ENCODE measurements around the gene CD164.

The CD164 gene

GRCh38 chr6:109389650-109390274 lies 7.5 kb upstream of the CD164 start:
- no peaks in the 10 kb centered on the region for H3K9me3 ChIP-seq (ENCODE audit: control insufficient read depth, low read length)
- H2AFZ ChIP-seq = peak overlapping the region; percentile 82
- no peaks in the 10 kb centered on the region for H3K79me2 ChIP-seq
- peaks cover 34% of the 10 kb centered on the region for H3K4me1 ChIP-seq
- no peak overlapping the region for H3K4me2 ChIP-seq (ENCODE audit: low read length)
- H3K4me3 ChIP-seq (ENCODE audit: low read depth, low read length) = peak overlapping the region; percentile 1
- no peaks in the 10 kb centered on the region for H3K27me3 ChIP-seq (ENCODE audit: control insufficient read depth, insufficient read depth, low read length)
- no peak overlapping the region for H3K9ac ChIP-seq
- TF ChIP-seq, protein P1, sequence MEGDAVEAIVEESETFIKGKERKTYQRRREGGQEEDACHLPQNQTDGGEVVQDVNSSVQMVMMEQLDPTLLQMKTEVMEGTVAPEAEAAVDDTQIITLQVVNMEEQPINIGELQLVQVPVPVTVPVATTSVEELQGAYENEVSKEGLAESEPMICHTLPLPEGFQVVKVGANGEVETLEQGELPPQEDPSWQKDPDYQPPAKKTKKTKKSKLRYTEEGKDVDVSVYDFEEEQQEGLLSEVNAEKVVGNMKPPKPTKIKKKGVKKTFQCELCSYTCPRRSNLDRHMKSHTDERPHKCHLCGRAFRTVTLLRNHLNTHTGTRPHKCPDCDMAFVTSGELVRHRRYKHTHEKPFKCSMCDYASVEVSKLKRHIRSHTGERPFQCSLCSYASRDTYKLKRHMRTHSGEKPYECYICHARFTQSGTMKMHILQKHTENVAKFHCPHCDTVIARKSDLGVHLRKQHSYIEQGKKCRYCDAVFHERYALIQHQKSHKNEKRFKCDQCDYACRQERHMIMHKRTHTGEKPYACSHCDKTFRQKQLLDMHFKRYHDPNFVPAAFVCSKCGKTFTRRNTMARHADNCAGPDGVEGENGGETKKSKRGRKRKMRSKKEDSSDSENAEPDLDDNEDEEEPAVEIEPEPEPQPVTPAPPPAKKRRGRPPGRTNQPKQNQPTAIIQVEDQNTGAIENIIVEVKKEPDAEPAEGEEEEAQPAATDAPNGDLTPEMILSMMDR (IDR thresholded peaks at IDR 0.05) = no peak
- peak overlapping the region; percentile 78 for H3K27ac ChIP-seq
- no peaks in the 10 kb centered on the region for H3K36me3 ChIP-seq (ENCODE audit: control insufficient read depth, insufficient read depth, low read length)

DNA sequence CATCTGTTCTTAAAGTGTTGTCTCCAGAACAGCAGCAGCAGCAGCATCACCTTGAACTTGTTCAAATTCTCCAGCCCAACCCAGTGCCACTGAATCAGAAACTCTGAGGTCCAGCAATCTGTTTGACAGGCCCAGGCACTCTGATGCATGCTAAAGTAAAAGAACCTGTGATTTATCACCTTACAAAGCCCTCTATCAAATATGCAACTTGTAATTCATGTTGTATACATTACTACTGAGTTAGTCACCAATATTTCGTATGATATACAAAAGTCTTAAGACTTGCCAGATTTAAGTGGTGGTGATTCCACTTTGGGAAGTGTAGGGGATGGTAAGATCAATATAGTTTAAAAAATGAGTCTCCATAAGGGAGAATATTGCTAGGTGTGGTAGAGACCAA lies 6.0 kb upstream of the CD164 start:
- Histone ChIP-seq H3K4me3 (ENCODE audit: low read depth, low read length) (no peak overlapping the region), H3K27ac (no peak overlapping the region), H3K79me2 (no peaks in the 10 kb centered on the region), H3K36me3 (ENCODE audit: control insufficient read depth, insufficient read depth, low read length) (no peaks in the 10 kb centered on the region), H3K27me3 (ENCODE audit: control insufficient read depth, insufficient read depth, low read length) (no peaks in the 10 kb centered on the region), H3K4me2 (ENCODE audit: low read length) (no peak overlapping the region), H3K4me1 (peaks cover 43% of the 10 kb centered on the region), H3K9me3 (ENCODE audit: control insufficient read depth, low read length) (no peaks in the 10 kb centered on the region), H2AFZ (no peak overlapping the region), H3K9ac (no peak overlapping the region)
- TF ChIP-seq, protein P1 (IDR thresholded peaks at IDR 0.05) = no peak

DNA sequence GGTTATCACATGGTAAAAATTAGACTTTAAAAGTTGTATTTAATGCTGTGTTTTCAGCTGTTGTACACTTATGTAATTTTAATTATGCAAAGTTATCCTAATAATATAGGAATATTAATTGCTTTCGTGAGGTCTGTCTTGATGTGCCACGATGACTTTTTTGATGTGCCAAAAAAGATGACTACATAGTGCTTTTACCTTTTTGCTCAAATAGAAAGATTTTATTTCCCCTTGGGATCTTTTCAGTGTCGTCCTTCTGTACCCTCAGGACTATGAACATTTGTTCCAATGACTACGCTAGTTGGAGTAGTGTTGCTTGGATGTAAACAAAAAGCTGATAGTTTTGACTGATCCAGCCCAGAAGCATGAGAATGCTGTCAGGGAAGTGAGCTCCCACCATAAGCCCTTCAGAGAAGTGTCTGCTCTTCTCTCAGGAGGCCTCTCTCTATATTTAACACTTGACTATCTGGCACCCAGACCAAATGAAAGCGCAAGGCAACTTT lies 1.2 kb upstream of the CD164 start:
- H3K4me2 ChIP-seq (ENCODE audit: low read length) = peak overlapping the region; percentile 90
- H3K27ac ChIP-seq = peak overlapping the region; percentile 99
- H2AFZ ChIP-seq = peak overlapping the region; percentile 93
- no peak overlapping the region for H3K9ac ChIP-seq
- H3K9me3 ChIP-seq (ENCODE audit: control insufficient read depth, low read length) = no peaks in the 10 kb centered on the region
- peaks cover 26% of the 10 kb centered on the region for H3K4me1 ChIP-seq
- TF ChIP-seq, protein P1 (IDR thresholded peaks at IDR 0.05) = no peak
- peak overlapping the region; percentile 89 for H3K4me3 ChIP-seq (ENCODE audit: low read depth, low read length)
- no peaks in the 10 kb centered on the region for H3K36me3 ChIP-seq (ENCODE audit: control insufficient read depth, insufficient read depth, low read length)
- no peaks in the 10 kb centered on the region for H3K27me3 ChIP-seq (ENCODE audit: control insufficient read depth, insufficient read depth, low read length)
- peaks cover 17% of the 10 kb centered on the region for H3K79me2 ChIP-seq

DNA sequence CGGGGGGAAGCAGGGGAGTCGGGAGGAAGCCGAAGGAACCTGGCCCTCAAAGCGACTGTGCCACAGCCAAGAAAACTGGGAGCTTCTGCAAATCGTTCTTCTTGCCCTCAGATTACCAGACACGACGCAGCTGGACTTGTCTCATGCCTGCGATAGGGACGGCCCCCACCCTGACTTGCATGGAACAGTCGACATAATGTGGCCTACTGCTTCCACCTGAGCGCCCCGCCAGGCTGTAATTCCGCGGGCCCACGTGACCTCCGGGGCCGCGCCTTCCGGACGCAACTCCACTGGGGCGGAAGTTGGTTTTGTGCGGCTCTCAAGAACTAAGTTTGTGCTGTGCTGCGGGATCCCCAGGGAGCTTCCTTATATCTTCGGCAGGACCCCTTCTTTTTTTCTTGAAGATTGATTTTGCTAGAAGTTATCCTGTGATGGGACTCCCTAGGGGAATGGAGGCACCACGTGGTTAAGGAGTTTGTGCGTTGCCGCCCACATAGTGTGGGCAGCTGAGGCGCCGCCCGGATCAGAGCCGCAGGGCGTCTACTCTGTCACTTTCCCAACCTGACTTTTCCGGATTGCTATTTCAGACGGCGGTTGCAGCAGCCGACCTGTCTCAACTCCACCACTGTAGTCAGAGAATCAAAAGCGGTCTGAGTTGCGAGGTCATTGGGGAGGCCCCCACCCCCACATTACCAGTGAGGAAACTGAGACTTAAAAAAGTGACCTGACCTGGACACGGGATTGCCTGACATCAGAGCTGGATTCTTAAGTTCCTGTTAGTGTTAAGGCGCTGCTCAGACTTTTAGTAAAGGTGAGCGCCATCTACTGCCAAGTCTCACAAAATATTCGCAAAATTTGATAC lies 540 bp upstream of the CD164 start:
- Histone ChIP-seq H3K4me3 (ENCODE audit: low read depth, low read length) (peak overlapping the region; percentile 89), H3K9me3 (ENCODE audit: control insufficient read depth, low read length) (no peaks in the 10 kb centered on the region), H3K4me2 (ENCODE audit: low read length) (peak overlapping the region; percentile 90), H3K4me1 (peaks cover 26% of the 10 kb centered on the region), H2AFZ (peak overlapping the region; percentile 93), H3K9ac (peak overlapping the region; percentile 95), H3K27me3 (ENCODE audit: control insufficient read depth, insufficient read depth, low read length) (no peaks in the 10 kb centered on the region), H3K27ac (peak overlapping the region; percentile 99), H3K36me3 (ENCODE audit: control insufficient read depth, insufficient read depth, low read length) (no peaks in the 10 kb centered on the region), H3K79me2 (peaks cover 24% of the 10 kb centered on the region)
- TF ChIP-seq, protein P1 (IDR thresholded peaks at IDR 0.05) = peak; percentile 71

All from parathyroid adenoma (tissue), 2 donors.